ENCODE measurements around the gene CRK. TPM values are rescaled to one million over a fixed set of nuclear protein-coding genes. Genes with fewer than 3 reads are reported as not detected.

Gene CRK
- total RNA-seq, 1 donor = 106 TPM

- no peak for DNase-seq (ENCODE audit: low read depth)
Measured at GRCh38 chr17:1471911-1472821, 16.1 kb upstream of the CRK start.

GRCh38 chr17:1471490-1471889, 15.5 kb upstream of the CRK start:
- TF ChIP-seq CTCF (IDR thresholded peaks at IDR 0.05; ENCODE audit: insufficient read depth, low read length) = no peak
- DNase-seq (ENCODE audit: low read depth) = no peak
- H3K4me3 ChIP-seq (ENCODE audit: low read depth, low read length) = no peak overlapping the region

More at GRCh38 chr17:1471911-1472821, 16.1 kb upstream of the CRK start:
- TF ChIP-seq CTCF (IDR thresholded peaks at IDR 0.05; ENCODE audit: insufficient read depth, low read length) = no peak
- no peak overlapping the region for H3K4me3 ChIP-seq (ENCODE audit: low read depth, low read length)

GRCh38 chr17:1470755-1471462, 14.9 kb upstream of the CRK start:
- no peak for DNase-seq (ENCODE audit: low read depth)
- TF ChIP-seq CTCF (IDR thresholded peaks at IDR 0.05; ENCODE audit: insufficient read depth, low read length) = no peak
- no peak overlapping the region for H3K4me3 ChIP-seq (ENCODE audit: low read depth, low read length)

GRCh38 chr17:1470071-1470754, 14.2 kb upstream of the CRK start:
- DNase-seq (ENCODE audit: low read depth) = no peak
- no peak overlapping the region for H3K4me3 ChIP-seq (ENCODE audit: low read depth, low read length)
- no peak for TF ChIP-seq CTCF (IDR thresholded peaks at IDR 0.05; ENCODE audit: insufficient read depth, low read length)

GRCh38 chr17:1469231-1469852, 13.3 kb upstream of the CRK start:
- DNase-seq (ENCODE audit: low read depth) = no peak
- no peak overlapping the region for H3K4me3 ChIP-seq (ENCODE audit: low read depth, low read length)
- TF ChIP-seq CTCF (IDR thresholded peaks at IDR 0.05; ENCODE audit: insufficient read depth, low read length) = no peak

- H3K4me3 ChIP-seq (ENCODE audit: low read depth, low read length) = no peak overlapping the region
- no peak for TF ChIP-seq CTCF (IDR thresholded peaks at IDR 0.05; ENCODE audit: insufficient read depth, low read length)
- DNase-seq (ENCODE audit: low read depth) = no peak
Measured at GRCh38 chr17:1467898-1468492, 12.0 kb upstream of the CRK start.
